ENCODE data around the gene TMEM141.

The TMEM141 gene

DNA sequence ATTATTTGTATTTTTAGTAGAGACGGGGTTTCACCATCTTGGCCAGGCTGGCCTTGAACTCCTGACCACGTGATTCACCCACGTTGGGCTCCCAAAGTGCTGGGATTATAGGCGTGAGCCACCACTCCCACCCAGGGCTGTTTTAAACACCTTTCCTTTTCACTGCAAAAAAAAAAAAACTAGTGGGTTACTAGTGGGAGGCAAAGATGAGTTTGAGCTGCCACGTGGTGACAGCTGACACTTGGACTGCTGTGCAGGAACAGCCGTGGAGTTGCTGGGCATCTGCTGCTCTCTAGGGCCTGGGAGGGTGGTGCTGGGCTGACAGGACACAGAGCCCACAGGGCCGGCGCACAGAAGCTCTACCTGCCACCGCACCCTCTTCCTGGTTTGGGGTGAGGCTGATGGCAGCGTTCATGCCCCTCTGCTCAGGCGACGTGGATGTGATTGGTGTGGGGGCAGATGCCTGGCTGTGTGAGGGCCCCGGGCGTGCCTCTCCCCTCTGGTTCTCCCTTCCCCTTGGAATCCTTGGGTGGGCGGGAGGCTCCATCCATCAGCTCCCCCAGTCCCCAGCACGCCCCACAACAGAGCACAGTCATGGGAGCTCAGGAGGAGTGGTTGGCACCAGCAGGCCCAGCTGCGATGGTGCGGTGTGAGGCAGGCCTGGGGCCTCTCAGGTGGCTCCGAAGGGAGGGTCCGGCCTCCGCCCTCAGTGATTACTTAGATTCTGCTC is 33.5 kb downstream of the TMEM141 start:
- no peak overlapping the region for H3K4me3 ChIP-seq (ENCODE audit: low read depth in 1 of 5, low read length in 5 of 5)
- no peak overlapping the region for H3K27ac ChIP-seq (ENCODE audit: low read depth, low read length)
- peaks cover 2 to 12% (median 9%) of the 10 kb centered on the region in 5 donors for H3K4me1 ChIP-seq (ENCODE audit: control insufficient read depth in 5 of 5, insufficient read depth in 5 of 5, low read length in 5 of 5)
- no peaks in the 10 kb centered on the region for H3K27me3 ChIP-seq (ENCODE audit: control insufficient read depth in 5 of 5, insufficient read depth in 4 of 5, low read length in 5 of 5)
- H3K9ac ChIP-seq (ENCODE audit: low read length in 5 of 5), result no peak overlapping the region
- H3K9me3 ChIP-seq (ENCODE audit: control insufficient read depth in 5 of 5, low read length in 5 of 5), result no peaks in the 10 kb centered on the region
- H3K36me3 ChIP-seq (ENCODE audit: control insufficient read depth in 5 of 5, insufficient read depth in 5 of 5, low read length in 5 of 5), result peaks cover 0 to 64% (median 48%) of the 10 kb centered on the region in 5 donors

DNA sequence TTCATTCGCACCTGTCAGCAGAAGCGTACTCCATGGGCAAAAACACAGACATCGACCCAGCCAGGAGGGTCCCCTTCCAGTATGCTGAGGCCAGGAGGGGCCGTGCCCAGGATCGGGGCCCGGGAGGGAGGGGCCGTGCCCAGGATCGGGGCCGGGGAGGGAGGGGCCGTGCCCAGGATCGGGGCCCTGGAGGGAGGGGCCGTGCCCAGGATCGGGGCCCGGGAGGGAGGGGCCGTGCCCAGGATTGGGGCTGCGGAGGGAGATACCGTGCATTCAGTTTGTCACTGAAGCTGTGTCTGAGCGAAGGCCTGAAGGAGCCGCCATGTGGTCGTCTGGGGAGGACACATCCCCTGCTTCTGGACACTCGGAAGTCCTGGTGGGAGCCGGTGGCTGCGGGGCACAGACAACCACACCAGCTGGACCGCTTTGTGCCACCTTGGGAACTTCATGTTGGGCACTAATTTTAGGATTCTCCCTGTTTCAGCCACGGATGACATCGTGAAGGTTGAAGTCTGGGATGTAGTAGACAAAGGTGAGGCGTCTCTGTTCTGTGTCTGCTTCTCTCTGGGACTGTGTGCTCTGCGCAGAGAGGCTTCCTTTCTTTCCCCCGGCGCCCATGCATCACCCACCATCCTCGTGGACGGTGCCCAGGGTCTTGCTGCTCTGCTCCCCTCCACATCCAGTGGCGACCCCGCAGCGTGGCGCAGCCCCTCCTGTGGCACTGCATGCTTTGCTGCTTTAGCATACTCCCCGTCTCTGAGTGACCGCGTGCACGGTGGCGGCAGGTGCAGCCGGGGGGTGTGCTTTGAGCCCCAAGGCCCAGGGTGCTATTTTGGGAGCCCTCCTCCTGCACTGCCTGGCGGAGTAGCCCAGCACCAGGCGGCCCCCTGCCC is 34.4 kb downstream of the TMEM141 start:
- Histone ChIP-seq H3K4me3 (ENCODE audit: low read depth in 1 of 5, low read length in 5 of 5) (no peak overlapping the region), H3K36me3 (ENCODE audit: control insufficient read depth in 5 of 5, insufficient read depth in 5 of 5, low read length in 5 of 5) (peaks cover 0 to 73% (median 57%) of the 10 kb centered on the region in 5 donors), H3K9ac (ENCODE audit: low read length in 5 of 5) (no peak overlapping the region), H3K9me3 (ENCODE audit: control insufficient read depth in 5 of 5, low read length in 5 of 5) (no peaks in the 10 kb centered on the region), H3K27me3 (ENCODE audit: control insufficient read depth in 5 of 5, insufficient read depth in 4 of 5, low read length in 5 of 5) (no peaks in the 10 kb centered on the region), H3K27ac (ENCODE audit: low read depth, low read length) (no peak overlapping the region), H3K4me1 (ENCODE audit: control insufficient read depth in 5 of 5, insufficient read depth in 5 of 5, low read length in 5 of 5) (peaks cover 2 to 12% (median 9%) of the 10 kb centered on the region in 5 donors)

DNA sequence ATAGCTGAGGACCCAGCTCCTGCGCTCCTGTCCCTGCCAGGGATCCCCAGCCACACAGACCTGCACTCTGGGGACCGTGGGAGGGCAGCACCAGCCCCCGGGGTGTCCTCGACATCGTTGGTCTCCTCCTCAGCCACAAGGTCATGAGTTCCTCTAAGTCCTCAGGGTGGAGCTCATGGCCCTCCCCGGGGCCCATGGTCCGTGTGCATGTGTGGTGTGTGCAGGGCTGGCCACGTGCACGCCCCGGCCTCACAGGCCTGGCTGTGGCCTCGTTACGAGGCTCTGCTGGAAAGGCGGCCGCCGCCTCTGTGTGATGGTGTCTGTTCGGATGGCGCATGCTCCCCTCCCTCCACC is 35.0 kb downstream of the TMEM141 start:
- Histone ChIP-seq H3K9ac (ENCODE audit: low read length in 5 of 5) (no peak overlapping the region), H3K27ac (ENCODE audit: low read depth, low read length) (no peak overlapping the region), H3K27me3 (ENCODE audit: control insufficient read depth in 5 of 5, insufficient read depth in 4 of 5, low read length in 5 of 5) (no peaks in the 10 kb centered on the region), H3K4me1 (ENCODE audit: control insufficient read depth in 5 of 5, insufficient read depth in 5 of 5, low read length in 5 of 5) (peaks cover 0 to 7% (median 4%) of the 10 kb centered on the region in 5 donors), H3K36me3 (ENCODE audit: control insufficient read depth in 5 of 5, insufficient read depth in 5 of 5, low read length in 5 of 5) (peaks cover 0 to 79% (median 63%) of the 10 kb centered on the region in 5 donors), H3K9me3 (ENCODE audit: control insufficient read depth in 5 of 5, low read length in 5 of 5) (no peaks in the 10 kb centered on the region), H3K4me3 (ENCODE audit: low read depth in 1 of 5, low read length in 5 of 5) (no peak overlapping the region)

- no peaks in the 10 kb centered on the region for H3K9me3 ChIP-seq (ENCODE audit: control insufficient read depth in 5 of 5, low read length in 5 of 5)
- H3K27me3 ChIP-seq (ENCODE audit: control insufficient read depth in 5 of 5, insufficient read depth in 4 of 5, low read length in 5 of 5), result no peaks in the 10 kb centered on the region
- no peak overlapping the region for H3K4me3 ChIP-seq (ENCODE audit: low read depth in 1 of 5, low read length in 5 of 5)
- H3K4me1 ChIP-seq (ENCODE audit: control insufficient read depth in 5 of 5, insufficient read depth in 5 of 5, low read length in 5 of 5), result peaks cover 0 to under 1% (median 0%) of the 10 kb centered on the region in 5 donors
- peaks cover 0 to 87% (median 71%) of the 10 kb centered on the region in 5 donors for H3K36me3 ChIP-seq (ENCODE audit: control insufficient read depth in 5 of 5, insufficient read depth in 5 of 5, low read length in 5 of 5)
- H3K27ac ChIP-seq (ENCODE audit: low read depth, low read length), result no peak overlapping the region
- H3K9ac ChIP-seq (ENCODE audit: low read length in 5 of 5), result no peak overlapping the region
Measured at GRCh38 chr9:136826703-136827582, 35.8 kb downstream of the TMEM141 start.

DNA sequence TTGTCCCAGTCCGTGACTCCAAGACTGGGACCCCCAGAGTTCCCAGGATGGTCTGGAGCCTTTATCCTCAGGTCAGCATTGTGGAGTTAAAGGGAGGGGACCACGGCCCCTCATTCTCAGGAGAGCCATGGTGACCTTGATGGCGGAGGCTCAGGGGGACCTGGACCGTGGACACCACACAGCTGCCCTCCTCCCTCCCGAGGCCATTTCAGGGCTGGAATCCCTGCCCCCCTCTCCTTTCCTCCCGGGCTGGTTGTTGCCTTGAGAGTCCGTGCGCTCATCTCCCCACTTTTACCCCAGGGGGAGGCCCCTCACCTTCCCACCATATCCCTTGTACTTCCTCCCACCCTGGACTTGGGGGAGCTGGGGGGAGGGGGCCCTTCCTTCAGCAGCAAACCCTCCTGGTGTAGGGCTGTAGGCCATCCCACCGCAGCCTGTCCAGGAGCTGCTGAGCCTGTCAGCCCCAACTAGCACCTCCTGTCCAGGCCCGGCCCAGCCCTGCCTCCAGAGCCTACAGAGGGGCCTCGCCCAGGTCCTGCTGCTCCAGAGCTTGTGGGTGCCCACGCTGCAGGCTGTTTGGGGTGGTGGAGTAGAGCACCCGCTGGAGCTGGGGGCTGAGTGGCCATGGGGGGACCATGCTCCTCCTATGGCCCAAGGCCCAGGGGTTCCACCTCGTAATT is 36.8 kb downstream of the TMEM141 start:
- H3K27me3 ChIP-seq (ENCODE audit: control insufficient read depth in 5 of 5, insufficient read depth in 4 of 5, low read length in 5 of 5), result no peaks in the 10 kb centered on the region
- H3K9ac ChIP-seq (ENCODE audit: low read length in 5 of 5), result no peak overlapping the region
- no peak overlapping the region for H3K4me3 ChIP-seq (ENCODE audit: low read depth in 1 of 5, low read length in 5 of 5)
- H3K9me3 ChIP-seq (ENCODE audit: control insufficient read depth in 5 of 5, low read length in 5 of 5), result no peaks in the 10 kb centered on the region
- H3K36me3 ChIP-seq (ENCODE audit: control insufficient read depth in 5 of 5, insufficient read depth in 5 of 5, low read length in 5 of 5), result peaks cover 0 to 97% (median 80%) of the 10 kb centered on the region in 5 donors
- no peak overlapping the region for H3K27ac ChIP-seq (ENCODE audit: low read depth, low read length)
- H3K4me1 ChIP-seq (ENCODE audit: control insufficient read depth in 5 of 5, insufficient read depth in 5 of 5, low read length in 5 of 5), result no peaks in the 10 kb centered on the region

DNA sequence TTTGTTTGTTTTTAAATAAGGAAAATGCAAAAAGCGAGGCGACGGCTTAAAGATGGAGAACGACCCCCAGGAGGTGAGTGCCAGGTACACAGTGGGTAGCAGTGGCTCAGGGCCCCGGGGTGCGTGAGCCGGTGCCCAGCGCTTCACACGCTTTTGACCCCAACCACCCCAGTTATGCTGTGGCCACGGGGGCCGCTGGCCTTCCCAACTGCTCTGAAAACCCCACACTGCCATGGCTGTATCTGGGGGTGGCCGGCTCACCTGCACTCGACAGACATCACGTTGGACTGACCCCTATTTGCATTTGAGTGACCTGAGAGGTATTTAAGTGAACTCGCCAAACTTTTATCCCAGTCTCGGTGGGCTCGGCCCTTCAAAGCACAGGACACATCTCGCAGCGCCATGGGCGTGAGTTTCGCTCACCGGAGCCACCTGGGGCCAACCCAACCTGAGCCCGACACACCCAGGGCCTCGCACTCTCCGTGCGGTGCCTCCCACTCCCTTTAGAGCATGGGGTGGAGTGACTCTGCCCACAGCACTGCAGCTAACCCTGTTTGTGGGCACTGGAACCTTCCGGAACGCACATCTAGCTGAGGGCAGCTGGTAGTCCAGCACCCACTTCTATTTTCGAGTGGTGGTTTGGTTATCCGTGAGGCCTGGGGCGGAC is 37.5 kb downstream of the TMEM141 start:
- H3K27me3 ChIP-seq (ENCODE audit: control insufficient read depth in 5 of 5, insufficient read depth in 4 of 5, low read length in 5 of 5), result no peaks in the 10 kb centered on the region
- H3K4me1 ChIP-seq (ENCODE audit: control insufficient read depth in 5 of 5, insufficient read depth in 5 of 5, low read length in 5 of 5), result no peaks in the 10 kb centered on the region
- H3K9ac ChIP-seq (ENCODE audit: low read length in 5 of 5), result no peak overlapping the region
- H3K9me3 ChIP-seq (ENCODE audit: control insufficient read depth in 5 of 5, low read length in 5 of 5), result no peaks in the 10 kb centered on the region
- H3K4me3 ChIP-seq (ENCODE audit: low read depth in 1 of 5, low read length in 5 of 5), result no peak overlapping the region
- no peak overlapping the region for H3K27ac ChIP-seq (ENCODE audit: low read depth, low read length)
- H3K36me3 ChIP-seq (ENCODE audit: control insufficient read depth in 5 of 5, insufficient read depth in 5 of 5, low read length in 5 of 5), result peaks cover 0 to 91% (median 78%) of the 10 kb centered on the region in 5 donors

GRCh38 chr9:136829412-136829811 is 38.3 kb downstream of the TMEM141 start:
- Histone ChIP-seq H3K4me1 (ENCODE audit: control insufficient read depth in 5 of 5, insufficient read depth in 5 of 5, low read length in 5 of 5) (no peaks in the 10 kb centered on the region), H3K36me3 (ENCODE audit: control insufficient read depth in 5 of 5, insufficient read depth in 5 of 5, low read length in 5 of 5) (peaks cover 0 to 87% (median 74%) of the 10 kb centered on the region in 5 donors), H3K9ac (ENCODE audit: low read length in 5 of 5) (no peak overlapping the region), H3K9me3 (ENCODE audit: control insufficient read depth in 5 of 5, low read length in 5 of 5) (no peaks in the 10 kb centered on the region), H3K4me3 (ENCODE audit: low read depth in 1 of 5, low read length in 5 of 5) (no peak overlapping the region), H3K27me3 (ENCODE audit: control insufficient read depth in 5 of 5, insufficient read depth in 4 of 5, low read length in 5 of 5) (no peaks in the 10 kb centered on the region), H3K27ac (ENCODE audit: low read depth, low read length) (no peak overlapping the region)

DNA sequence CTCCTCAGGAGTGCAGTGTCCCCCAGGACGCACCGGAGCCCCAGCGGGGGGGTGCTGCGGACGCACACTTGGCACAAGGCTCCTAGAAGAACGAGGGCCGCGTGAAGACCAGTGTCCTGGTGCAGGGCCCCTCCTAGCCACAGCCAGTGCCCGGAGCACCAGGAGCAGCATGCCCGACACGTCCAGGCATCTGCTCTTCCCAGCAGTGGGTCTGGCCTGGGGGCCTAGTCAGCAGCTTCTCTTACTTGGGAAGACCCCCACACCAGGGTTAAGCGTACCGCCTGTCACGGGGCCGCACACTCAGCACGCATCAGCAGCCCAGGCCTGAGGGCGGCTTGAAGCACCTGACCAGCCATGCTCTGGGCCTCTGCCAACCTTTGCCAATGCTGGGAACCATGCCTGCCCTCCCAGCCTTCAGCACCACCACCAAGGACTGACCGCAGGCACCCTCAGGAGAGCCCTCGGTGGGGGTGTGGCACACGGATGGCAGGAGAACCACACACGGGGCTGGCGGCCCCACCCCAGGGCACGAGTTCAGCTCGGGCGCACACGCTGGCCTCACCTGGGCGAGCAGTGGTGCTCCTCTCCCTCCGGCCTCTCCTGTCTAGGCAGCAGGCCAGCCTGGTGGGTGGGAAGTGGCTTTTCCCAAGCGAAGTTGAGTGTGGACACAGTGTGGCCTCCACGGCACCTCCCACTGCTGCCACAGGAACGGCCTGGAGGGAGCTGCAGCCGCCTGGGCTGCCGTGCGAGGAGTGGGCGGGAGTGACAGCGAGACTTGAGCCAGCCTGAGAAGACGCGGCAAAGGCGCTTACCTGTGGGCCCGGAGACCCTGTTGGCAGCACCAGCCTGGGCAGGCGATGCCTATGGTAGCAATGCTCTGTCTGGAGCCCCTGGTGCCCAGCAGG is 39.1 kb downstream of the TMEM141 start:
- Histone ChIP-seq H3K27me3 (ENCODE audit: control insufficient read depth in 5 of 5, insufficient read depth in 4 of 5, low read length in 5 of 5) (no peaks in the 10 kb centered on the region), H3K4me1 (ENCODE audit: control insufficient read depth in 5 of 5, insufficient read depth in 5 of 5, low read length in 5 of 5) (no peaks in the 10 kb centered on the region), H3K27ac (ENCODE audit: low read depth, low read length) (no peak overlapping the region), H3K4me3 (ENCODE audit: low read depth in 1 of 5, low read length in 5 of 5) (no peak overlapping the region), H3K9me3 (ENCODE audit: control insufficient read depth in 5 of 5, low read length in 5 of 5) (no peaks in the 10 kb centered on the region), H3K9ac (ENCODE audit: low read length in 5 of 5) (no peak overlapping the region), H3K36me3 (ENCODE audit: control insufficient read depth in 5 of 5, insufficient read depth in 5 of 5, low read length in 5 of 5) (peaks cover 0 to 81% (median 67%) of the 10 kb centered on the region in 5 donors)
